GM19455 (cell line): ENCODE results near the gene FAM124A.
A peak's percentile ranks its signal among the peaks of the same experiment; 100 is the strongest.

Experiments used
- ATAC-seq: cut with Tn5 transposase; IDR thresholded peaks from one replicate; pipeline ENCODE4 v1.9.1; 2021; ENCODE audit not compliant: unreplicated experiment

Gene FAM124A

GRCh38 chr13:51220706-51221105, 1.5 kb upstream of the FAM124A start:
- no peak for ATAC-seq

- ATAC-seq, result no peak
Observed at GRCh38 chr13:51221108-51221507, 1.1 kb upstream of the FAM124A start.

DNA sequence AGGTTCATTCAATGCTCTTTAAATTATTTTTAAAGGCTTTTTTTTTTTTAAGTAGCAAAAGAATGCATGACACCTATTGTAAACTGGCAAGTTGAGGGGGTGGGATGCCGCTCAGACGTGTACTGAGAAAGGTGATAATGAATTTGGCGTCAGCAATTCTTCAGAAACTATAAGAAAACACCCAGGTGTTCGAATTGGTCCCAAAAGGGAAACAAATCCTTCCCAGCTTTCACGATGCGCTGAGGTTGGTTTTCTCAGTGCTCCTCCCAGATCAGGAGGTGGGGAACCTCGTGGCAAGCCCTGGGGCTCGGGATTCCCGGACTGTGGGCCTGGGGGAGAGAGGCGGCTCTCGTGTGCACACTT, 543 bp upstream of the FAM124A start:
- ATAC-seq, result no peak

DNA sequence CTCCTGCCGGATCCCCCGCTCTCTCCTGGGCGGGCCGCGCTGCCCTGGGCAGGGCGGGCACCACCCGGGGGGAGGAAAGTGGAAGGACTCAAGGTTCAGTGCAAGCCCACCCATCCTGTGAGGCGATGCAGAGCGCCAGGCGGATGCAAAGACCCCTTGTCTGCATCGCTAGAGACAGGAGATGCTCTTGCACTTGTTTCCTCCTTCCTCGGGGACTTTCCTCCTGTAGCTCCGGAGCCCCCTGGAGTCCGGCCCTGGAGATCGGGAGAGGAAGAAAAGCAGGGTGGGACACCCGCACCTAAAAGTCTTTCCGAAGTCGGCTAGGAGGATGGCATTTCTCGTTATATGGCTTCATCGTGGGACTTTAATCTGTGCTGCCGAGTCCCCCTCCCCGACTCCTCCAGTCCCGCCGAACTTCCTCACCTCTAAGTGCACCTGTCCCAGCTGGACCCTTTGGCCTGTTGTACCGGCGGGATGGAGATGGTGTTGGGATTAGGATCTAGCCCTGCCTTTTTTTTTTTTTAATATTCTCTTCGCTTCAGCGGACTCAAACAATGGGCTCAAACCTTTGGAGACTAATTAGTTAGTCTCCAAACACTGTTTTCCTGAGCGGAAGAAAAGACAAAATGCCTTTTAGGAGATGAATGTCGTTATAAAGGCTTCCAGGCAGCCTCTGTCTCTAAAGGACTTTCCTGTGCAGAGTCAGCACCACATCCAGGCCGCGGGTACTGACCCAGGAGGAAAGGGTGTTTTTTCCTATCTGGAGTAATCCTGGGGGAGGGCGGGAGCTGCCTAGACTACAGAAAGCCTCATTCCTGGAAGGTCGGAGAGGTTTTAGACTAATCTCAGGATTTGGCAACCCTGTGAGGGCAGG, 725 bp downstream of the FAM124A start:
- ATAC-seq, result peak; percentile 12

GRCh38 chr13:51223560-51224270, 1.5 kb downstream of the FAM124A start:
- ATAC-seq, result no peak

DNA sequence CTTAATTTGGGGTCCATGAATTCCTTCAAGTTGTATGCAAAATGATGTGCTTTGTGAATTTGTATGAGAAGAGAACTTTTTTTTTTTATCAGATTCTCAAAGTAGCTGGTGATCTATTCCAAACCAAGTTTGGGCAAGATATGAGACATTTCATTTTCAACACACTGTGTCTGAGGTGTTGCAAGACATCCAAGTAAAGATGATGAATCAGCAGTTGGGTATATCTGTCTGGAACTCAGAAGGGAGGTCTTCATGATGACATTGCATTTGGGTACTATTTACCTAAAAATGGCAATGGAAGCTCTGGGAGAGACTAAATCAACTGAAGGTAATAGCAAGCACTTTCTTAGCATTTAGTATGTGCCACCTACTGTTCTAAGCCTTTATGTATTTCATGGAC, 2.8 kb downstream of the FAM124A start:
- no peak for ATAC-seq

- ATAC-seq, result no peak
Observed at GRCh38 chr13:51227404-51227803, 5.2 kb downstream of the FAM124A start.

DNA sequence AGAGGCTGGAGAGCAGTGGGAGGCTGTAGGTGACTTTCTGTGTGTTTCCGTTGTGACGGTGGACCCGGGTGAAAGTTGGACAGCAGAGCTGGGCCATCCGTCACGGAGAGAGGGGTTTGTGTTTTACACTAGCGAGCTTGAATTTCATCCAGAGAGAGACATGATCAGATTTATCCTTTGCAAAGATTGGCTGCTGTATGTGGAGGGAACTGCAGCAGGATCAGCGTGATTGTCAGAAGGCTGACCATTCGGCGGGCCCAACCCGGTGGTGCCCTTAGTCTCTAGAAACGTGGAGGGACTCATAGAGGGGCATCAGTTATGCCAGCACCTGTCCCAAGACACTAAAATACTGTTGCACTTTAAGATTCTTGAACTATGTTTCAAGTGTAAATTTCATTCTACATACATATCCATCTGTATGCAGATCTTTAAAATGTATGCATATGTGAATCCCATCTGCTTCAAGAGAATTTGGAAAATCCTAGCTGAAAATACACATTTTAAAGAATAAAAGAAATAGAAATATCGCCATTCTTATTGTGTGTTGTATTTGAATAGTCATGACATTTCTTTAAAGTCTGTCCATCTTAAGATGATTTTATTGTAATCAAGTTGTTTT, 7.0 kb downstream of the FAM124A start:
- no peak for ATAC-seq

GRCh38 chr13:51229731-51230130, 7.5 kb downstream of the FAM124A start:
- ATAC-seq, result no peak

GRCh38 chr13:51230477-51231105, 8.4 kb downstream of the FAM124A start:
- ATAC-seq, result no peak

GRCh38 chr13:51231456-51231855, 9.3 kb downstream of the FAM124A start:
- no peak for ATAC-seq

DNA sequence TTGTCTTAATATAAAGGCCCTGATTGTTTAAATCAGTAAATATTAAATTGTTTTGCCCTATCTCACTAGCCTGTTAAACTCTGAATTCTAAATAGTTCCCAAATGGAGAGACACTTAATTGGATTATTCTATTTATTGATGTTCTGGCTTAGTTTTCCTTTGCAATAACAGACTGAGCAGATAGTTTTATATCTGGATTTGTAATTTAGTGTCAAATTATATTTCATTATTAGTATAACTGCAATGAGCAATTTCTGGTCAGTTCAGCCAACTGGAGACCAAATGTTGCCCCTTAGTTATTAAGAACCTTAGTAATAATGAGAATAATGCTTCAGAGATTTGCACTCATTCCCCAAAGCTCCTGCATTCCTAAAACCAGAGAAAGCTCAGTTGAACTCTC, 10.1 kb downstream of the FAM124A start:
- ATAC-seq, result no peak

DNA sequence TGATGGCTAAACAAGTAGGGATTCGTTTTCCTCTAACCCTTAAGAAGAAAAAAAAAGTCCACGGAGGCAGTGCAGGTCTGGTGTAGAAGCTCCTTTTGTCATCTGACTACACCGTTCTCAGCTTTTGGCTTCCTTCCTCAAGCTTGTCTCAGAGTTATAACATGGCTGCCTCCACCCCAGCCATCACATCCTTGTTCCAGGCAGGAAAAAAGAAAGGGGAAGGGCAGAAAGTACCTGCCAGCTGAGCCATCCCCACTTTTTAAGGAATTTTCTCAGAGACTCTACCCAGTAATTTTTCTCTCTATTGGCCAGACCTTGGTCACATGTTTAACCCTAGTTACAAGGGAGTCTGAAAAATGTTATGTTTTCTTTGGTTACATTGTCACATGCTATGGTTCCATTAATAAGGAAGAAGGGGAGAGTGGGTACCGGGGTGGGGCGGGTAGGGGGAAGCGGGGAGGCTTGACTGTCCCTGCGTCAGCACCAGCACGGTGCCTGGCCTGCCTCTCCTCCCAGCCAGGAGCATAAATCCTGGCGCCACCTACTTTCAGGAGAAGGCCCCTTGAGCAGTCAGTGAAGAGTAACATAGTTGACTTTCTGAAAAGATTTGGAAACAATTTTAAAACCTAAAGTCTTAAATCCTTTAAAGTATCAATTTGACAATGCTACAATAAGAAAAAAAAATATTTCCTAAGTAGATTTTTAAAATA, 11.1 kb downstream of the FAM124A start:
- no peak for ATAC-seq

DNA sequence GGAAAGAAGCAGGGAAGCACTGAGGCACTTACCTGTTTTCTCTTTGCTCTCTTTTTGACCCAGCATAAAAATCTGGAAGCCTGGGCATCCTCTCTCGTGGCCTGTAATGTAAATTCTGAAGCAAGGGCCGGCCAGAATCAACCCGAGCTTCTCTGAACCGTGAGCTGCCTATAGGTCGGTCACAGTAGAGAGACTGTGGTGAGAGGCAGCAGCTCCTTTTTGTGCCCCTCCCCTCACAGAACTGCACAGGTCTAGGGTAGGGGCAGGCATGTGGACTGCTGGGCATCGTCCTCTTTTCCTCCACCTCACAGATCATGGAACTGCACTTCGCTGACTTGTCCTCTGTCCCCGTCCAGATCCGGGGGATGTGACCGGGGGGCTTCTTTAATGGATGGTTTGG, 12.5 kb downstream of the FAM124A start:
- ATAC-seq, result no peak

- ATAC-seq, result no peak
Observed at GRCh38 chr13:51235186-51235585, 13.0 kb downstream of the FAM124A start.

DNA sequence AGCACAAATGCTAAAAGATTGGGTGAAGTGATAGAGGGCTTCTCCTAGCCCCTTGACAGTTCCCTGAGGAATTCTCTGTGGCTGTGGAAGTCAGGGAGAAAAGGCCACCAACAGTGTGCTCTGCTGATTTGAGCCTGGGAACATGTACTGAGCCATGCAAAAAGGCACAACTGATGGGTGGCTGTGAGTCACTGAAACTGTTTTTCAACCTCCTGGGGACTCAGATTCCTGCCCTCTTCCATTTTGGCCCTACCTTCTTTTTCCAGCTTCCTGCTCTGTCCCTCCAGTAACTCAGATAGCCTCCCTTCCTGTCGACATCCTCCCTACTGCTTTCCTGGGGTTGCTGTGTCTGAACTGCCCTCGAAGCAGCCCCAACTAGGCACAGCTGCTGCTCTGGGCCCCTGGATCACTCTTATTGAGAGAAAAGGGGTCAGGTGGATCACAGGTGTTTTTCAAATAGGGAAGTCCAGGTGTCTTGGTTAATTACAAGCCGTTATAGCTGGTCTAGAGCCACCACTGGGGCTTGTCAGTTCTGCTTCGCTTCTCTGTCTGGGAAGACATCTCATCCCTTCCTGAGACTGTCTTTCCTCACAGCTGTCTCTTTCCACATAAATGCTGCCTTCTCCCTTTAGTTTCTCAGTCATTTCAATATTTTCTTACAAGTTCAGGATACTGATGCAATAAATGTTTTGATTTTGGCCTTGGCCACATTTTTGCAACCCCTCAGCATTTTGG, 13.7 kb downstream of the FAM124A start:
- no peak for ATAC-seq

DNA sequence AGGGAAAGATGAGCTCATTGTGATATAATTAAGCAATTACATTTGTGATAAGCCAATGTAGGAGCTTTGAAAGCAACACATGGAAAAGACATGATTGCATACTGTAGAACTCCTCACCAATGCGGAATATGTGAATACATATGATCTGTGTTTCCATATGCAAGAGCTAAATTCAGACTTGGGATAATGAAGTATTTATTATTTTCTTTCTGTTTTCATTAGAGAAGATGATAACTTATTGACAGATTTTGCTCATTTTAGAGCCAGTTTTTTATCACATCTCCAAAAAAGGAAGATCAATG, 14.2 kb downstream of the FAM124A start:
- ATAC-seq, result no peak

DNA sequence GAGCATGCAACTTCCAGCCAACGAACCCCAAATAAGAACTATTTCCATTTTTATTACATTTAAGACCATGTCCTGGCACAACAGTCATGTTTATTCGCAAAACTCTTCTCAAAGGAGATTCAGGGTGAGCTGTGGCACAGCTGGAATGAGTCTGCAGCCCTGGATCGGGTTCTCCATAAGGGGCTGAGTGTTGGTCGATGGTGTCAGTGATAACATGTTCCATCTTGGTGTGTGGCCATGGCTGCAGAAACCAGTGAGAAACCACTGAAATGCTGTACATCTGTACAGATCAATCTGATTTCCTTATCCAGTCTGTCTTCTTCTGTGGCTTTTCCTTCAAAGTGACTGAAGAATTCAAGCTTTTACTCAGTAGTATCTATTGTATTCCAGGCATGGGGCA, 15.2 kb downstream of the FAM124A start:
- ATAC-seq, result no peak

- ATAC-seq, result no peak
Observed at GRCh38 chr13:51237887-51238286, 15.7 kb downstream of the FAM124A start.

DNA sequence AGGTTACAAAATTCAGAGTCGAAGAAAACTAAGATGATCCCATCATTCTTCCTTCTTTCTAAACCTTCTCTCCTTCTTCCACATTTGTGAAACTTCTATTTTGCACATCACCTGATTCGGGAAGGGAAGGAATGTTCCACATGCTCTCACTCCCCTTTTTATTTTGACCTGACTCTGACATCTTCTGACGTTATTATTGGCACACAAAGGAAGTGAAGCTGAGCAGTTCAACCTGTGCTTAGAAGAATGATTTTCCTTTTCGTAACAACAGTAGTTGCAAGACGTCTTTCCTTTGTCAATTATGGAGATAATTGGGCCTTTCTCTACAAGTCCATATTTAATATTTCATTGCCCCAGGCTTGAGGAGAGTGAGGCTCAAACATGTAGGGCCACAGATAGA, 18.0 kb downstream of the FAM124A start:
- no peak for ATAC-seq
